GM10847 (cell line): ENCODE results near the gene ACOXL.

Experiments
- POLR2A ChIP-seq: IDR thresholded peaks from 2 replicates; pipeline ENCODE4 v1.6.1; 2011; ENCODE audit not compliant: insufficient read length; ENCODE audit errors: extremely low read depth

Gene ACOXL

GRCh38 chr2:111135237-111135909 lies 403.0 kb downstream of the ACOXL start:
- no peak for TF ChIP-seq POLR2A

- no peak for TF ChIP-seq POLR2A
These were observed 403.5 kb downstream of the ACOXL start for GRCh38 chr2:111135910-111136297.

DNA sequence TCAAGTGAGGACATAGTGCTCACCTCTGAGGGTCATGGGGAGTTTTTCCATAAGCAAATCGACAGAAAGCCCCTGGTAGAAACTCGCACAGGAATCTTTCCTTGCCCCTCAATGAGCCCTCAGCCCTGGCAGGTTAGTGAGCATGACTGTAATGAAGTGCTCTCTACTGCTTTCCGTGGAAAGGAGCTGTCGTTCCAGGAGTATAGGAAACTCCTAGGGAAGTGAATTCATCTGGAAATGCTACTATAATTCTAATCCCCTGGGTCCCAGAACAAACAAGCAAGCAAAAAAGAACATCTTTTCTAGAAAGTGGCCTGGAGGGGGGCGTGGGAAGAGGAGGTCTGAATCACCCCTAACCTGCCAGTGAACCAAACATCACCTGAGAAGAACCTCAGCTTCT lies 406.5 kb downstream of the ACOXL start:
- no peak for TF ChIP-seq POLR2A

DNA sequence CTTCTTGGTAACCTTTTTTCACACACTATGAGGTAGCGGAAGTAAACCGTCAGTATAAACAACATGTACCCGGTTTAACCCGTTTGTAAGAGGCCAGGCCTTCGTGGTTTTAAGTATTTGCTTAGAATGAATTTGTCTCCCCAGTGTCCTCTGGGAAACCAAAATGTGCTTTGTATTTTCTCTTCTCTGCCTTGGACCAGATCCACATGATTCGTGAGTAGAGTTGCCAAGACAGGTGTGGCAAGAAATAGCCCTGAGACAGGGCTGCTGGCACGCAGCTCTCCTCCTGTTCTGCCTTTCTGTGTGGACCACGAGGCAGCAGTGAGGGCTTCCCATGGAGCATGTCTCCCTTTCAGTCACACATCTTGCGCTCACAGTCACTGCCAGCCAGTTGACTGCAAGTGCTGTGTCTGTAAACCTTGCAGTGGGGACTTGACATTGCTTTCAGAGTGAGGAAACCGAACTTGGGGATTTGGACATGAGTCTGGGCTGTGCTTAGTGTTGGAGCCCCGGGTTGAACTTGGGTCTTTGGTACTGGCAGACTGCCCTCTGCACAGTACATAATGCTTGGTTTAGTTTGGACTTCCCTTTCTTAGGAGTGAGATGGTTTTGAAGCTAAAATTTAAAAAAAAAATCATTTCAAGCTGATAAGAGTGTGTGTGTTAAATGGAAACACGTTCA lies 407.4 kb downstream of the ACOXL start:
- TF ChIP-seq POLR2A, result no peak

DNA sequence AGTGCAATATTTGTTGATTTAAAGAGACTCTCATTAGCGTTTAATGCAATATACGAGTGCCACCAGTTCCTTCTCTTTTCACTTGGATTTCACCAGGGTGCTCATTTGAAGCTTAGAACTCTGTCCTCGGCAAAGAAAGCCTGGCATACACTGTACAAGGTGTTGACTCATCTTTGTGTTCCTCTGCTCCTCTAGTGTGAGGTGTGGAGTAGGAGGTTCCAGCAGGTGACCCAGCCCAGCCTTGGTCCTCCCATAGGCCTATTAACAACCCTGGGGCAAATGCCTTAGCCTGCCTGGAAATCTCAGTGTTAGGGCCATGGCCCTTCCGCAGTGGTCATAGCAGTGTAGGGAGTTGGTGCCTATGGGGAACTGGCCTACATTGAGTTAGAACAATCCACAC lies 408.4 kb downstream of the ACOXL start:
- no peak for TF ChIP-seq POLR2A

DNA sequence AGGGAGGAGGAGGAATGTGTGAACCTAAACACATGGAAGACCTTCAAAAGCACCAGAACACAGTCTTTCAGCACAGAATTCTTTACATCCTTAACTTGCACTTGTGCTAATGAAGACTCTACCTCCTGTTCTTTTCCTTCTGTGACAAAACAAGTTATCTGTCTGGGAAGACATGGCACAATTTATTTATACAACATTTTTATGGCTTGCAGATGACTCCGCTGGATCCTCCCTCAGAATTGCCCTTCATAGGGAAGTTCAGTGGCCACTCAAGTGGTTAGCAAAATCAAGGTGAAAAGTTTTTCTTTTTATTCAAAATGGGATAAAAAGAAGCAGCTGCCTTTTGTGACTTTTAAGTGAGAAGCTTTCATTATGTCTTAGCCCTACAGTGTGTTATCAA lies 409.7 kb downstream of the ACOXL start:
- TF ChIP-seq POLR2A, result no peak

GRCh38 chr2:111143107-111143842 lies 410.9 kb downstream of the ACOXL start:
- TF ChIP-seq POLR2A, result no peak

- no peak for TF ChIP-seq POLR2A
These were observed 411.4 kb downstream of the ACOXL start for GRCh38 chr2:111143843-111144198.

GRCh38 chr2:111145103-111145760 lies 412.9 kb downstream of the ACOXL start:
- TF ChIP-seq POLR2A, result no peak

DNA sequence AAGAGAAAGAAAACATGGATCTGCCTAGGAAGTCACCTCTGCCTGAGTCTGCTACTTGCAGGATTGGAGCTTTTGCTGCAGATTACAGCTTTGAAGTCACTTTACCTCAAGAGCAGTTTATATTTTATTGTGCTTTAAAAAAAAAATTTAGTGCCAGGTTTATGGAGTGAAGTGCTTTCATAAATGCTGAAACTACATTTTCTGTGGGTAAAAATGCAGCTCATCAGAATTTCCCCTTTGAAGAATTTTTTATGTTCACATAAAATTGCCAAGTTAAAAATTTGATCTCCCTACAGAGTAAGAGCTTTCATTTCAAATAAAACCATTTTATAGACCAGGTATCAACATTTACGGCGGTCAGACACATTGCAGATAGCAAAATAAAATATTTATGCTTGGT lies 413.6 kb downstream of the ACOXL start:
- no peak for TF ChIP-seq POLR2A

GRCh38 chr2:111148225-111148873 lies 416.0 kb downstream of the ACOXL start:
- no peak for TF ChIP-seq POLR2A

- no peak for TF ChIP-seq POLR2A
These were observed 416.6 kb downstream of the ACOXL start for GRCh38 chr2:111148925-111149324.

DNA sequence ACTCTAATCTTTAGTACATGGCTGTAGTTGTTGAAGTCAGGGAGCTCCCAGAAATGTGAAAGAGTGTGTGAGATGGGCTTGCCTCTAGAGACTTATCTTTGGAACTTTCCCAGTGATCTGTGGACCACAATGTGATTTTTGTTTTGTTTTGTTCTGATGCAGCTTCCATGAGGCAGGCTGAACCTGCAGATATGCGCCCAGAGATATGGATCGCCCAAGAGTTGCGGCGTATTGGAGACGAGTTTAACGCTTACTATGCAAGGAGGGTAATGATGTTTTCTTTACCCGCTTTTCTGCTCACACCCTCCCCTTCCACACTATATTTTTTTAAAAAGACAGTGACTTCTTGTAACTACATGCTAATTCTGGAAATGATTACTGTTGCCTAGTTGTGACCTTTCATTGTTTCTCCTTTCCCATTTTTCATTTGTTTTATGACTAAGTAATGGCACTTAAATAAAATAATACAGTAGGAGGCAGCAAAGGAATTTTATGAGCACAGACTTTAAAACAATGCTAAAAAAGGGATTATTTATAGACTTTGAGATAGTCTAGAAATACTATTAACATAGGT lies 417.6 kb downstream of the ACOXL start:
- TF ChIP-seq POLR2A, result no peak

GRCh38 chr2:111154758-111155157 lies 422.4 kb downstream of the ACOXL start:
- TF ChIP-seq POLR2A, result no peak

GRCh38 chr2:111155610-111156009 lies 423.2 kb downstream of the ACOXL start:
- TF ChIP-seq POLR2A, result no peak
